ENCODE measurements around the gene TAMALIN.

The TAMALIN gene

GRCh38 chr12:51985154-51985835 is 21.5 kb upstream of the TAMALIN start:
- DNase-seq: no peak

- DNase-seq: no peak
Observed at GRCh38 chr12:51986834-51987233, 19.9 kb upstream of the TAMALIN start.

- no peak for DNase-seq
Observed at GRCh38 chr12:51992246-51992645, 14.5 kb upstream of the TAMALIN start.

GRCh38 chr12:51994539-51994820 is 12.3 kb upstream of the TAMALIN start:
- no peak for DNase-seq

GRCh38 chr12:51994959-51995358 is 11.8 kb upstream of the TAMALIN start:
- no peak for DNase-seq

- DNase-seq: no peak
Observed at GRCh38 chr12:51997136-51997535, 9.6 kb upstream of the TAMALIN start.

GRCh38 chr12:52003016-52003550 is 3.7 kb upstream of the TAMALIN start:
- no peak for DNase-seq

GRCh38 chr12:52003591-52003990 is 3.2 kb upstream of the TAMALIN start:
- DNase-seq: no peak

GRCh38 chr12:52004042-52004648 is 2.6 kb upstream of the TAMALIN start:
- no peak for DNase-seq

GRCh38 chr12:52005218-52005902 is 1.4 kb upstream of the TAMALIN start:
- DNase-seq: no peak

GRCh38 chr12:52005903-52006703 is 643 bp upstream of the TAMALIN start:
- no peak for DNase-seq

GRCh38 chr12:52007158-52007921 is 594 bp downstream of the TAMALIN start:
- no peak for DNase-seq

GRCh38 chr12:52007982-52008510 is 1.3 kb downstream of the TAMALIN start:
- no peak for DNase-seq

- DNase-seq: no peak
Observed at GRCh38 chr12:52009081-52009751, 2.5 kb downstream of the TAMALIN start.

GRCh38 chr12:52010152-52010622 is 3.4 kb downstream of the TAMALIN start:
- no peak for DNase-seq

- no peak for DNase-seq
Observed at GRCh38 chr12:52010692-52011601, 4.2 kb downstream of the TAMALIN start.

GRCh38 chr12:52011602-52012214 is 5.0 kb downstream of the TAMALIN start:
- no peak for DNase-seq

GRCh38 chr12:52013626-52014310 is 7.0 kb downstream of the TAMALIN start:
- no peak for DNase-seq

All from GOT3 (cell line).